ENCODE data around the gene CELF5.
A peak's percentile ranks its signal among the peaks of the same experiment; 100 is the strongest.

CELF5 gene

GRCh38 chr19:3243819-3244700 lies 19.6 kb downstream of the CELF5 start:
- DNase-seq (ENCODE audit: low read depth) = peak; percentile 23

GRCh38 chr19:3245050-3245449 lies 20.6 kb downstream of the CELF5 start:
- no peak for DNase-seq (ENCODE audit: low read depth)

DNA sequence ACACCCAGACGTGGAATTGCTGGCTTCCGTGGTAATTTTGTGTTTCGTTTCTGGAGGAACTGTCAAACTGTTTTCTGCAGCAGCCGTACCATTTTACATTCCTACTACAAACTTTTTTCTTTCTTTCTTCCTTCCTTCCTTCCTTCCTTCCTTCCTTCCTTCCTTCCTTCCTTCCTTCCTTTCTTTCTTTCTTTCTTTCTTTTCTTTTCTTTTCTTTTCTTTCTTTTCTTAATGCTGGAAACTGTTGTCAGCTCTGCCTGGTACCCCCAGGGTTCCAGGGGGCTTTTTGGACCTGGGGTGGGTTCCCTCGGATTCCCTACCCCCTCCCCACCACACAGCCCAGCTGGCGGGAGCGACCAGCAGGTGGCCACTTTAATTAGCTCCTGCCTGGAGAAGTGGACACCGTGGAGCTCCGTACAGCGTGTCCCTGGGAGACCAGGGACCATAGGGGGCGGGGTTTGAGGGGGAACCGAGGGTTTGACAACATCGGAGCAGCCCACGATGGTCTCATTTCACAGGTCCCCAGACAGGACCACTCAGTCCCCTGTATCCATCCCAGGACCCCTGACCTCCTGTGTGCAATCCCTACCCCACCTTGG lies 24.4 kb downstream of the CELF5 start:
- DNase-seq (ENCODE audit: low read depth) = no peak

GRCh38 chr19:3249408-3249807 lies 24.9 kb downstream of the CELF5 start:
- no peak for DNase-seq (ENCODE audit: low read depth)

DNA sequence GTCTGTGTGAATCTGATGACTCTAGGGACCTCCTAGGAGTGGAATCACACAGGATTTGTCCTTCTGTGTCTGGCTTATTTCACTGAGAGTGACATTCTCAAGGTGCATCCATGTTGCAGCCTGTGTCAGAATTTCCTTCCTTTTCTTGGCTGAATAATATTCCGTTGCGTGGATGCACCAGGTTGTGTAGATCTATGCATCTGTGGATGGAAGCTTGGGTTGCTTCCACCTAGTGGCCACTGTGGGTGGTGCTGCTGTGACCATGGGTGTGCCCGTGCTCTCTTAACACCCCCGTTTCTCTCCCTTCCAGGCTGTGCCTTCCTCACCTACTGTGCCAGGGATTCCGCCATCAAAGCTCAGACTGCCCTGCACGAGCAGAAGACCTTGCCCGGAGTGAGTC lies 26.2 kb downstream of the CELF5 start:
- peak; percentile 26 for DNase-seq (ENCODE audit: low read depth)

- DNase-seq (ENCODE audit: low read depth) = no peak
These were observed 26.8 kb downstream of the CELF5 start for GRCh38 chr19:3251229-3251628.

- no peak for DNase-seq (ENCODE audit: low read depth)
These were observed 28.2 kb downstream of the CELF5 start for GRCh38 chr19:3252650-3253049.

DNA sequence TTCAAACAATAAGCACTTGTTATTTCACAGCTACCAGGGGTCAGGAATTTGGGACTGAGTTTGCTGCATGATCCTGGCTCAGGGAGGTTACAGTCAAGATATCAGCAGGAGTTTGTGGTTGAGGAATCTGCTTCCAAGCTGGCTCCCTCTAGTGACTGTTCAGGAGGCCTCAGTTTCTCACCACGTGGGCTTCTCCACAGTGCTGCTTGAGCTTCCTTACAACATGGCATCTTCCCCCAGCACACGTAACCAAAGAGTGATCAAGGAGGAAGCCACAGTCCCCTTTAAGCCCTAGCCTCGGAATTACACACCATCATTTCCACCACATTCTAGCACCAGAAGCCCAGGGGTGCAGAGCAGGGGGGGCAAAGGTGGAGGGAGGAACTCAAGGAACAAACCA lies 28.8 kb downstream of the CELF5 start:
- no peak for DNase-seq (ENCODE audit: low read depth)

DNA sequence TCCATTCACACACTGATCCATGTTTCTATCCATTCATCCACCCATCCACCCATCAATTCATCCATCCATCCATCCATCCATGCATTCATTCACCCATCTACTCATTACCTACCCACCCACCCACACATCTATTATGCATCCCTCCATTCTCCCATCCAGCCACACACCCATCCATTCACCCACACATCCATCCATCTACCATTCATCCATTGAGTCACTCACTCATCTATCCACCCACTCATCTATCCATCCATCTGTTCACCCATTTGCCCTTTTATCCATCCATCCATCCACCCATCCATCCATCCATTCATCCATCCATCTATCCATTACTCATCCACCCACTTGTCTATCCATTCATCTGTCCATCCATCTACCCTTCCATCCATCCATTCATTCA lies 30.1 kb downstream of the CELF5 start:
- DNase-seq (ENCODE audit: low read depth) = no peak

DNA sequence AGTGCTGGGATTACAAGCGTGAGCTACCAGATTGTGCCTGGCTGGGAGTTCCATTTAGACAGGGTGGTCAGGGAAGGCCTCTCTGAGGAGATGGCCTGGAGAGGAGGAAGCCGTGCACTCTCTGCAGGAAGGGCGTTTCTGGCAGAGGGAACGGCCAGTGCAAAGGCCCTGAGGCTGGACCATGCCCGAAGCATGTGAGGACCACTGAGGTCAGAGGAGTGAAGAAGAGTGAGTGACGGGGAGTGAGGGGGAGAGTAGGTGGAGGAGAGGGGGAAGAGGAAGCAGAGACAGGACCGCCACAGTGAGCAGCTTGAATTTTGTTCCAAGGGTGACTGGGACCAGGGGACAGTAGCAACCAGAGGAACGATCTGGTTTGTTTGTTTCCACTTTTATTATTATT lies 32.6 kb downstream of the CELF5 start:
- no peak for DNase-seq (ENCODE audit: low read depth)

DNA sequence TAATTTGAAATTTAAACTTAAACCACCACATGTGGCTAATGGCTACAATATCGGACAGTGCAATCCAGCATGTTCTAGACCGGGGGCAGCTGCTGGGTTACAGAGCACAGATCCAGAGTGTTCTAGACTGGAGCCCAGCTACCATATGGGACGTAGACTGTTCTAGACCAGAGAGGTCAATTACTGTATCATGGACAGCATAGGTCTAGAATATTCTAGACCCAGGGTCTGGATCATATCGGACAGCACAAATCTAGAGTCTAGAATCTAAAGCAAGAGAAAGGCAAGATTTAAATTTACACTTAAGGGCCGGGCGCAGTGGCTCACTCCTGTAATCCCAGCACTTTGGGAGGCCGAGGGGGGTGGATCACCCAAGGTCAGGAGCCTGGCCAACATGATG lies 37.9 kb downstream of the CELF5 start:
- DNase-seq (ENCODE audit: low read depth) = no peak

GRCh38 chr19:3263866-3264265 lies 39.4 kb downstream of the CELF5 start:
- DNase-seq (ENCODE audit: low read depth) = no peak

- no peak for DNase-seq (ENCODE audit: low read depth)
These were observed 41.0 kb downstream of the CELF5 start for GRCh38 chr19:3265432-3265831.

- DNase-seq (ENCODE audit: low read depth) = no peak
These were observed 41.7 kb downstream of the CELF5 start for GRCh38 chr19:3266092-3266693.

DNA sequence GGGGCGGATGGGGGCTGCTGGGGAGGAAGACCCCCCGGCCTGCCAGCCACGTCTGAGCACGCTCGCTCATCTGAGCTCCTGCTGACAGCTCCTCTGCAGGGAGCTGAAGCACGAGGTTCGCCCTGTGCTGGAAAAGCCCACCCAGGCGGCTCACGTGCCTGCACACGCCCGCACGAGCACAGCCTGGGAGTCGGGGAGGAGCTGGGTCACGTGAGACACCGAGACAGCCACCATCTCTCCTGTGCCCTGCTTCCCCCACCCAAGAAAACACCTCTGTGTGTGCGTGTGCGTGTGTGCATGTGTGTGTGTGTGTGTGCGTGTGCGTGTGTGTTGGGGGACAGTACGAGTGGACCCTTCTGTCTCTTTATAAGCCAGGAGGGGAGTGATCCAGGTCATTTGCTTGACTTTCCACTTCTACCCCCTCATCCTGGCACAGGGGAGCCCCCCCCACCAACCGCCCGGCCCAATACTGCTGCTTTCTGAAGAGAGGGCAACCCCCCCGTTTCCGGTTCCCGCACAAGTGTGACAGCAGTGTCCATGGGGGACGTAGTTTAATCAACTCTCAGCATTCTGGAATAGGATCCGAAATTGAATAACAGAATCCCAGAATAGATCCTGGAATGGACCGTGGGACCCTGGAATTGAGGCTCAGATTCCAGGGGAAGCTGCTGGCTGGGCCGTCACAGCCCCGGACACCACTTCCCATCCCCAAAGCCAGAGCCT lies 42.5 kb downstream of the CELF5 start:
- DNase-seq (ENCODE audit: low read depth) = no peak

GRCh38 chr19:3268326-3268725 lies 43.9 kb downstream of the CELF5 start:
- no peak for DNase-seq (ENCODE audit: low read depth)

GRCh38 chr19:3268763-3269162 lies 44.3 kb downstream of the CELF5 start:
- no peak for DNase-seq (ENCODE audit: low read depth)

DNA sequence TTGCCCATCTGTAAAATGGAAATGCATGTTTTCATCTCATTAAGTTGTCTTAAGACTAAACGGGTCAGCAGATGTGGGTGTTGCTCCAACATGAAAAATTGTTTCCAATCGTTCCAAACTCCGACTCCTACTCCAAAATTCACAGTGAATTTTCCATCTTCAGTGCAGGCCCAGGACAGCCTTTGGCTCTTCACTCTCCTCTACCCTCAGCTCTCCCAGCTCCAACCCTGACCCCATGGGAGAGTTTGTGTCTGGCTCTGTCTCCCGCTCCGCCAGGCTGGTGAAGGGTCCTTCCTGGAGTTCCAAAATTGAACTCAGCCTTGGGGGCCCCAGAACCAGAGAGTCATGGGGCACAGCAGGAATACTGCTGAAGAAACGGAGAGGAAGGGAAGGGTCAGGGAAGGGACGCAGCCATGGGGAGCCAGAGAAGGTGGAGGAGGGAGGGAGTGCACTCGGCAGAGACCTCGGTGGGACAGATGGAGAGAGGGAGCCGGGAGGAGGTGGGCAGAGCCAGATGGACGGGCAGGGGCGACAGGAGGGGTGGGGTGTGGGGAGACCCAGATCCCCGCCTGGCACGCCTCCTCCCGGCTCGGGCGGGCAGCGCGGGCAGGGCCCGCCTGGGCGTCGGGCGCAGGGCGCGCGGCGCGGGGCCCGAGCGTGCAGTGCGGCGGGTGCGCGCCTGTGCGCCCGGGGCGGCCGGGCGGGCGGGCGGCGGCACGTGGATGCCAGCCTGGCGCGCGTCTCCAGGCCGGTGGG lies 45.6 kb downstream of the CELF5 start:
- DNase-seq (ENCODE audit: low read depth) = no peak

DNA sequence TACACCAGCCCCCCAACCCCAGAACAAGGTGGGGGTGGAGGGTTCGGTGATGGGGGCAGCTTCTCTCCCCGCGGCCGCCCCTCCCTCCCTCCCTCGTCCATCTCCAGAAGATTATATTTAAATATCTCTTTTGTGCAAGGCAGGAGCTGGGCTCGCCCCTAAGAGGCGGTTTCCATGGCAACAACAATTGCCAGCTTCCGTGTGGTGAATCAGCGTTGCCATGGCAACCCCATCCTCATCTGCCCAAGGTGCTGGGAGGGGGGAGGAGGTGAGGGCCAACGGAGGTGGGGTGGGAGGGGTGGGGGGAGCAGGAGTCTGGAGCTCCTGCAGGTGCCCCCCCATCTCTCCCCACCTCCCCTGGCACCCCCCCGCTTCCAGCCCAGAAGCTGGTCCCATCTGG lies 46.4 kb downstream of the CELF5 start:
- peak; percentile 10 for DNase-seq (ENCODE audit: low read depth)

DNA sequence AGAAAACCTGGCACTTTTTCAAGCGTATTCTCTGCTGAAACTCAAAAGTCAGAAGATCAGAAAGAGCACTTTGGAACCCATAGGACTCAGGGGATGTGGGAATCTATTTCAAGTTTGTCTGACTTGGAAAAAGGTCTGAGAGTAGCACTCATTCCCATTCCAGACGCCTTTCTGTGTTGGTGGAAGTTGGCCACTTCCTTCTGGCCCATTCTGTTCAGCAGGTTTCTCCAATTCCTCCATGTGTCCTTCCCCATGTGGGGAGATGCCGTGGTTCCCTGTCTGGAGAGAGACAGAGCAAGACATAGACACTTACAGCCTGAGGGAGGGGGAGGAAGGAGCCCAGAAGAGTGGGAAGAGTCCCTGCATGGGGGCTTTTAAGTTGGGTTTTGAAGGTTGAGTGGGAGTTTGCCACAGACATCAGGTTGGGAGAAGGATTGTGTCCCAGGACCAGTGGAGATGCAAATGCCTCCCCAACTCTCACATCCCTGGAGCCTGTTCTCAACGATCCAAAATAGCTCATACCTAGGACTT lies 48.0 kb downstream of the CELF5 start:
- no peak for DNase-seq (ENCODE audit: low read depth)

- DNase-seq (ENCODE audit: low read depth) = no peak
These were observed 48.5 kb downstream of the CELF5 start for GRCh38 chr19:3272952-3273351.

Measured in stimulated activated CD8-positive, alpha-beta memory T cell treated with anti-CD3 and anti-CD28 coated beads, Interleukin-15, amount 100 ng/mL, for 1 hour (primary cell).